NCI-H187 (cell line): ENCODE measurements around the gene VSNL1.

Source experiments
- DNase-seq, 2 experiments: peaks; one replicate each; lab custom pipeline; 2025; lab: John Stamatoyannopoulos, UW

The VSNL1 gene

GRCh38 chr2:17540093-17540812 lies at the start of gene VSNL1:
TSS of gene VSNL1 (plus strand) at chr2:17540696. CDS start at chr2:17592075, 51,379 bp downstream.
- peak; percentile 92 to 97 for DNase-seq

- no peak for DNase-seq
These were observed 44.9 kb upstream of the VSNL1 start for GRCh38 chr2:17495590-17495989.

- DNase-seq: no peak
These were observed 42.8 kb upstream of the VSNL1 start for GRCh38 chr2:17497718-17498117.

GRCh38 chr2:17506736-17507616 lies 33.5 kb upstream of the VSNL1 start:
- DNase-seq: no peak

- DNase-seq: no peak
These were observed 24.8 kb upstream of the VSNL1 start for GRCh38 chr2:17515652-17516051.

GRCh38 chr2:17517481-17518211 lies 22.9 kb upstream of the VSNL1 start:
- no peak for DNase-seq

- DNase-seq: peak; percentile 80 to 88
These were observed 22.0 kb upstream of the VSNL1 start, which contains the start of gene RAD51AP2 for GRCh38 chr2:17518212-17519154. TSS of gene RAD51AP2 (minus strand) at chr2:17518440. CDS start at chr2:17518415, 25 bp downstream.

GRCh38 chr2:17519486-17519885 lies 21.0 kb upstream of the VSNL1 start:
- no peak for DNase-seq

GRCh38 chr2:17520761-17521160 lies 19.7 kb upstream of the VSNL1 start:
- DNase-seq: no peak

- DNase-seq: no peak
These were observed 18.9 kb upstream of the VSNL1 start for GRCh38 chr2:17521621-17522020.

- DNase-seq: no peak
These were observed 18.2 kb upstream of the VSNL1 start for GRCh38 chr2:17522303-17522702.

GRCh38 chr2:17529771-17530170 lies 10.7 kb upstream of the VSNL1 start:
- no peak for DNase-seq

GRCh38 chr2:17533546-17533945 lies 7.0 kb upstream of the VSNL1 start:
- no peak for DNase-seq

GRCh38 chr2:17536416-17536815 lies 4.1 kb upstream of the VSNL1 start:
- DNase-seq: no peak

GRCh38 chr2:17538022-17538843 lies 2.3 kb upstream of the VSNL1 start:
- DNase-seq: no peak

GRCh38 chr2:17538844-17539554 lies 1.5 kb upstream of the VSNL1 start:
- peak; percentile 57 to 81 for DNase-seq

GRCh38 chr2:17539611-17540092 lies 844 bp upstream of the VSNL1 start:
- no peak for DNase-seq

- no peak for DNase-seq
These were observed 476 bp downstream of the VSNL1 start for GRCh38 chr2:17540813-17541530.

GRCh38 chr2:17541531-17541950 lies 1.0 kb downstream of the VSNL1 start:
- no peak for DNase-seq
